Endodermal cell (in vitro differentiated cells): Measurements from ENCODE around the gene FBXL17. TPM values are rescaled to one million over a fixed set of nuclear protein-coding genes. Genes with fewer than 3 reads are reported as not detected.

ENCODE experiments used
- DNase-seq: peaks from one replicate; pipeline ENCODE4 v3.0.0-alpha.2; 2017
- H3K27ac ChIP-seq: 2 replicates; pipeline ENCODE4 v1.5.1; 2013; ENCODE audit warnings: mild to moderate bottlenecking, low read depth, low read length, moderate library complexity
- H3K27me3 ChIP-seq: 2 replicates; pipeline ENCODE4 v1.6.1; 2013; ENCODE audit warnings: mild to moderate bottlenecking, low read length, moderate library complexity; ENCODE audit not compliant: insufficient read depth, control insufficient read depth, poor library complexity, severe bottlenecking
- H3K36me3 ChIP-seq: 2 replicates; pipeline ENCODE4 v1.7.0; 2013; ENCODE audit warnings: mild to moderate bottlenecking, low read length, moderate library complexity; ENCODE audit not compliant: control insufficient read depth, insufficient read depth
- H3K4me1 ChIP-seq: one replicate; pipeline ENCODE4 v1.7.0; 2013; ENCODE audit warnings: low read length; ENCODE audit not compliant: control insufficient read depth, insufficient read depth
- H3K4me3 ChIP-seq: 2 replicates; pipeline ENCODE4 v1.5.1; 2013; ENCODE audit warnings: mild to moderate bottlenecking, low read length, moderate library complexity
- H3K9ac ChIP-seq: 2 replicates; pipeline ENCODE4 v1.6.1; 2013; ENCODE audit warnings: mild to moderate bottlenecking, low read length, moderate library complexity; ENCODE audit not compliant: poor library complexity, severe bottlenecking; ENCODE audit errors: extremely low read depth
- H3K9me3 ChIP-seq: 2 replicates; pipeline ENCODE4 v1.6.1; 2013; ENCODE audit warnings: mild to moderate bottlenecking, low read length, moderate library complexity; ENCODE audit not compliant: control insufficient read depth
- H3K27ac Mint-ChIP-seq: 2 replicates; pipeline ENCODE4 v1.8.0; 2020; ENCODE audit warnings: mixed read lengths
- H3K27me3 Mint-ChIP-seq: 2 replicates; pipeline ENCODE4 v1.8.0; 2021; ENCODE audit warnings: mild to moderate bottlenecking, mixed read lengths; ENCODE audit not compliant: insufficient read depth
- H3K36me3 Mint-ChIP-seq: 2 replicates; pipeline ENCODE4 v1.8.0; 2020; ENCODE audit warnings: low read depth, mixed read lengths
- H3K4me1 Mint-ChIP-seq: 2 replicates; pipeline ENCODE4 v1.8.0; 2020; ENCODE audit warnings: mixed read lengths
- H3K4me3 Mint-ChIP-seq: 2 replicates; pipeline ENCODE4 v1.8.0; 2020; ENCODE audit warnings: mild to moderate bottlenecking, moderate library complexity, mixed read lengths
- H3K9me3 Mint-ChIP-seq: 2 replicates; pipeline ENCODE4 v1.8.0; 2020; ENCODE audit warnings: mild to moderate bottlenecking, mixed read lengths
- CTCF ChIP-seq: fragments of 200-600 bp; sonication (generic); conservative IDR thresholded peaks from 2 replicates; pipeline ENCODE4 v1.5.0; 2021; ENCODE audit warnings: antibody characterized with exemption, mild to moderate bottlenecking
- WGBS, 2 experiments: methylation state at CpG; one replicate each; pipeline versions ENCODE4 v1.1.5 to v1.1.7; 2013; ENCODE audit warnings: missing lambda C conversion rate in 2 of 2, mixed read lengths in 1 of 2; ENCODE audit not compliant: insufficient coverage in 1 of 2, insufficient read length in 1 of 2; 5-methylcytosine and 5-hydroxymethylcytosine counted together
- total RNA-seq, 2 donors: library from RNA; stranded (reverse); fragmentation: NEBNext Ultra II Directional in 1 of 2; extraction: Animal tissue kit (Norgen Biotek cat#: 25700) in 1 of 2; gene quantifications; 2 replicates in 1 of 2; 3 replicates in 1 of 2; pipeline ENCODE4 v1.2.1, GENCODE V29; 2021

FBXL17 gene
- total RNA-seq, 2 donors from 2014 or later, result 7.4 to 8.6 TPM

- no peak for TF ChIP-seq CTCF
- H3K9me3 ChIP-seq, result no peaks in the 10 kb centered on the region
- H3K4me1 ChIP-seq, result no peaks in the 10 kb centered on the region
- no peak overlapping the region for H3K27ac ChIP-seq
- H3K36me3 ChIP-seq, result no peaks in the 10 kb centered on the region
- H3K36me3 Mint-ChIP-seq, result peaks cover 2% of the 10 kb centered on the region
- H3K4me3 ChIP-seq, result no peak overlapping the region
- H3K9me3 Mint-ChIP-seq, result no peaks in the 10 kb centered on the region
- no peaks in the 10 kb centered on the region for H3K27me3 Mint-ChIP-seq
- no peak overlapping the region for H3K9ac ChIP-seq
- no peak overlapping the region for H3K27ac Mint-ChIP-seq
- H3K27me3 ChIP-seq, result no peaks in the 10 kb centered on the region
- DNase-seq, result no peak
- H3K4me1 Mint-ChIP-seq, result no peaks in the 10 kb centered on the region
- H3K4me3 Mint-ChIP-seq, result no peak overlapping the region
Observed at GRCh38 chr5:108222011-108222410, 159.9 kb downstream of the FBXL17 start.

- Histone ChIP-seq H3K9ac (no peak overlapping the region), H3K27me3 (no peaks in the 10 kb centered on the region), H3K36me3 (peaks cover 2% of the 10 kb centered on the region), H3K27ac (no peak overlapping the region), H3K9me3 (peaks cover 2% of the 10 kb centered on the region), H3K4me1 (no peaks in the 10 kb centered on the region), H3K4me3 (no peak overlapping the region)
- H3K27me3 Mint-ChIP-seq, result no peaks in the 10 kb centered on the region
- no peak overlapping the region for H3K27ac Mint-ChIP-seq
- peaks cover 1% of the 10 kb centered on the region for H3K9me3 Mint-ChIP-seq
- peaks cover 4% of the 10 kb centered on the region for H3K36me3 Mint-ChIP-seq
- no peaks in the 10 kb centered on the region for H3K4me1 Mint-ChIP-seq
- DNase-seq, result no peak
- WGBS, 2 experiments, result 95 to 100% methylated on average over 1 of the region's 1 CpG
- no peak for TF ChIP-seq CTCF
- H3K4me3 Mint-ChIP-seq, result no peak overlapping the region
Observed at GRCh38 chr5:108220834-108221233, 161.1 kb downstream of the FBXL17 start.

GRCh38 chr5:108216890-108217289, 165.0 kb downstream of the FBXL17 start:
- Histone ChIP-seq H3K9ac (no peak overlapping the region), H3K4me1 (peaks cover 9% of the 10 kb centered on the region), H3K36me3 (peaks cover 6% of the 10 kb centered on the region), H3K27me3 (no peaks in the 10 kb centered on the region), H3K4me3 (no peak overlapping the region), H3K9me3 (peaks cover 15% of the 10 kb centered on the region), H3K27ac (no peak overlapping the region)
- H3K4me3 Mint-ChIP-seq, result no peak overlapping the region
- H3K36me3 Mint-ChIP-seq, result peaks cover 8% of the 10 kb centered on the region
- TF ChIP-seq CTCF, result no peak
- H3K9me3 Mint-ChIP-seq, result peaks cover 9% of the 10 kb centered on the region
- H3K27me3 Mint-ChIP-seq, result no peaks in the 10 kb centered on the region
- peaks cover 7% of the 10 kb centered on the region for H3K4me1 Mint-ChIP-seq
- DNase-seq, result no peak
- H3K27ac Mint-ChIP-seq, result no peak overlapping the region
- WGBS, 2 experiments, result 80 to 92% methylated on average over 1 to 4 of the region's 4 CpGs
